Measurements from ENCODE around the gene DMPK.

DMPK gene

GRCh38 chr19:45786533-45786894, 4.2 kb upstream of the DMPK start:
- TF ChIP-seq CTCF (IDR thresholded peaks at IDR 0.05; ENCODE audit: low read depth, low read length), result no peak
- H3K4me3 ChIP-seq (ENCODE audit: low read depth, low read length), result no peak overlapping the region
- no peak for DNase-seq (ENCODE audit: low read depth, low spot score)
- in situ Hi-C loops (cut with HindIII; ENCODE audit: low sequenced_read_pairs), result no loop called here

GRCh38 chr19:45785781-45786532, 3.7 kb upstream of the DMPK start:
- in situ Hi-C loops (cut with HindIII; ENCODE audit: low sequenced_read_pairs), result no loop called here
- no peak overlapping the region for H3K4me3 ChIP-seq (ENCODE audit: low read depth, low read length)
- DNase-seq (ENCODE audit: low read depth, low spot score), result no peak
- no peak for TF ChIP-seq CTCF (IDR thresholded peaks at IDR 0.05; ENCODE audit: low read depth, low read length)

- no peak for DNase-seq (ENCODE audit: low read depth, low spot score)
- no peak for TF ChIP-seq CTCF (IDR thresholded peaks at IDR 0.05; ENCODE audit: low read depth, low read length)
- no peak overlapping the region for H3K4me3 ChIP-seq (ENCODE audit: low read depth, low read length)
- in situ Hi-C loops (cut with HindIII; ENCODE audit: low sequenced_read_pairs), result no loop called here
These were observed 2.8 kb upstream of the DMPK start for GRCh38 chr19:45785097-45785496.

GRCh38 chr19:45784096-45784495, 1.8 kb upstream of the DMPK start:
- in situ Hi-C loops (cut with HindIII; ENCODE audit: low sequenced_read_pairs), result no loop called here
- no peak overlapping the region for H3K4me3 ChIP-seq (ENCODE audit: low read depth, low read length)
- no peak for TF ChIP-seq CTCF (IDR thresholded peaks at IDR 0.05; ENCODE audit: low read depth, low read length)

GRCh38 chr19:45782820-45783785, 813 bp upstream of the DMPK start:
- peak; percentile 46 for DNase-seq (ENCODE audit: low read depth, low spot score)
- no peak overlapping the region for H3K4me3 ChIP-seq (ENCODE audit: low read depth, low read length)
- in situ Hi-C loops (cut with HindIII; ENCODE audit: low sequenced_read_pairs), result no loop called here
- TF ChIP-seq CTCF (IDR thresholded peaks at IDR 0.05; ENCODE audit: low read depth, low read length), result no peak

More at GRCh38 chr19:45784096-45784495, 1.8 kb upstream of the DMPK start:
- no peak for DNase-seq (ENCODE audit: low read depth, low spot score)

- H3K4me3 ChIP-seq (ENCODE audit: low read depth, low read length), result peak overlapping the region; percentile 30
- TF ChIP-seq CTCF (IDR thresholded peaks at IDR 0.05; ENCODE audit: low read depth, low read length), result no peak
- DNase-seq (ENCODE audit: low read depth, low spot score), result no peak
- in situ Hi-C loops (cut with HindIII; ENCODE audit: low sequenced_read_pairs), result no loop called here
These were observed 802 bp downstream of the DMPK start for GRCh38 chr19:45781214-45782161.
